ENCODE data around the gene CERS2. TPM values are rescaled to one million over a fixed set of nuclear protein-coding genes. Genes with fewer than 3 reads are reported as not detected.
A peak's percentile ranks its signal among the peaks of the same experiment; 100 is the strongest.

CERS2 gene
- total RNA-seq, 3 donors from 2014 or later (not counting 1 experiment from before 2014, with no cell fraction given), result 122 to 129 (median 127) TPM

DNA sequence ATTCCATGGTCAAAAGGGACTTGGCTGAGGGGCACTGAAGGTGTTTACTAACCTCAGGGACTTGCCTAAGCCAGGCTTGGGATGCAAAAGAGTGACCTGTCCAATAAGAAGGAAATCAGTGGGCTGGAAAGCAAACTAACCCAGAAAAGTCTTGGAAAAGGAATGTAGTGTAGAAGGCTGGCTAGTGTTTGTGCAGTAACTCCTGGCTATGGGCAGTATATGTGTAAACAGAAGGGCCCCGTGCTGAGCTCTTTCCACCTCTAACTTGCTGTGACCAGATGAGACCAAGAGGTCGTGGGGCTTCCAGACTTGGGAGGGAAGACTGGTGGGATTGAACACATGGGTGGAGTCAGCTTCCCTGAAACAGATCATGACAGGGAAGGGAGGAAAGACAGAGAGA, 28.0 kb upstream of the CERS2 start:
- Mint-ChIP-seq H3K9me3 (no peaks in the 10 kb centered on the region), H3K36me3 (no peaks in the 10 kb centered on the region), H3K27me3 (ENCODE audit: low read depth in 2 of 2) (no peaks in the 10 kb centered on the region), H3K4me1 (peaks cover 26 to 36% of the 10 kb centered on the region in 2 donors), H3K4me3 (no peak overlapping the region), H3K27ac (peak overlapping the region in 1 of 2 donors; percentile 69)
- ATAC-seq (no peak), DNase-seq (no peak)
- H3K27me3 ChIP-seq (ENCODE audit: control insufficient read depth, insufficient read depth, low read length), result no peaks in the 10 kb centered on the region
- TF ChIP-seq, protein P1, sequence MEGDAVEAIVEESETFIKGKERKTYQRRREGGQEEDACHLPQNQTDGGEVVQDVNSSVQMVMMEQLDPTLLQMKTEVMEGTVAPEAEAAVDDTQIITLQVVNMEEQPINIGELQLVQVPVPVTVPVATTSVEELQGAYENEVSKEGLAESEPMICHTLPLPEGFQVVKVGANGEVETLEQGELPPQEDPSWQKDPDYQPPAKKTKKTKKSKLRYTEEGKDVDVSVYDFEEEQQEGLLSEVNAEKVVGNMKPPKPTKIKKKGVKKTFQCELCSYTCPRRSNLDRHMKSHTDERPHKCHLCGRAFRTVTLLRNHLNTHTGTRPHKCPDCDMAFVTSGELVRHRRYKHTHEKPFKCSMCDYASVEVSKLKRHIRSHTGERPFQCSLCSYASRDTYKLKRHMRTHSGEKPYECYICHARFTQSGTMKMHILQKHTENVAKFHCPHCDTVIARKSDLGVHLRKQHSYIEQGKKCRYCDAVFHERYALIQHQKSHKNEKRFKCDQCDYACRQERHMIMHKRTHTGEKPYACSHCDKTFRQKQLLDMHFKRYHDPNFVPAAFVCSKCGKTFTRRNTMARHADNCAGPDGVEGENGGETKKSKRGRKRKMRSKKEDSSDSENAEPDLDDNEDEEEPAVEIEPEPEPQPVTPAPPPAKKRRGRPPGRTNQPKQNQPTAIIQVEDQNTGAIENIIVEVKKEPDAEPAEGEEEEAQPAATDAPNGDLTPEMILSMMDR (IDR thresholded peaks at IDR 0.05), result no peak
- H3K36me3 ChIP-seq (ENCODE audit: control insufficient read depth, insufficient read depth, low read length), result peaks cover 9% of the 10 kb centered on the region
- no peak overlapping the region for H3K27ac ChIP-seq (ENCODE audit: low read length)
- H3K4me1 ChIP-seq (ENCODE audit: control insufficient read depth, insufficient read depth, low read length), result peaks cover 49% of the 10 kb centered on the region
- 84% methylated on average over 2 of the region's 2 CpGs for WGBS (ENCODE audit: insufficient coverage)
- intact Hi-C loops (cut with micrococcal nuclease), result no loop called here
- H3K4me3 ChIP-seq (ENCODE audit: low read length), result no peak overlapping the region
- no peaks in the 10 kb centered on the region for H3K9me3 ChIP-seq (ENCODE audit: control insufficient read depth, insufficient read depth, low read length)

DNA sequence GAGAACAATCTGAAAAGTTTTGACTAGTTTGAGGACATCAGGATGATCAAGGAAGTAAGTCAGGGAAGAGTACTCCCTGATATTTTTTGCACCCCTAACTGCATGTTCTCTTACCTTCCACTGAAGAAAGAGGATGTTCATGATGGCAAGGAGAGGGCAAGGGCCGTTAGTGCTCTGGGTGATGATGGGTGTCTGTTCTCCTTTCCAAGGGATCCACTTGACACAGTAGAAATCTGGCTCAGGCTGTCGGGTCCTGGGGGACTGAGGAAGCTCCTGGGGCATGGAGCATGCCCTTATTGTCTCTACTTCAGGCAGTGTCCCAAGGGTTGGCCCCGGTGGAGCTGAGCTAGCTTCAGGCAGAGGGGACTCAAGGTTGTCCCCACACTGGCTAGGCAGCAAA, 27.4 kb upstream of the CERS2 start:
- 86% methylated on average over 3 of the region's 3 CpGs for WGBS (ENCODE audit: insufficient coverage)
- no peak overlapping the region for H3K4me3 ChIP-seq (ENCODE audit: low read length)
- no peaks in the 10 kb centered on the region for H3K9me3 ChIP-seq (ENCODE audit: control insufficient read depth, insufficient read depth, low read length)
- H3K27me3 ChIP-seq (ENCODE audit: control insufficient read depth, insufficient read depth, low read length), result no peaks in the 10 kb centered on the region
- no peak overlapping the region for H3K27ac Mint-ChIP-seq
- DNase-seq, result no peak
- H3K36me3 Mint-ChIP-seq, result no peaks in the 10 kb centered on the region
- ATAC-seq, result no peak
- H3K4me1 ChIP-seq (ENCODE audit: control insufficient read depth, insufficient read depth, low read length), result peaks cover 43% of the 10 kb centered on the region
- intact Hi-C loops (cut with micrococcal nuclease), result no loop called here
- TF ChIP-seq, protein P1 (IDR thresholded peaks at IDR 0.05), result no peak
- H3K27ac ChIP-seq (ENCODE audit: low read length), result no peak overlapping the region
- H3K9me3 Mint-ChIP-seq, result no peaks in the 10 kb centered on the region
- peaks cover 20 to 30% of the 10 kb centered on the region in 2 donors for H3K4me1 Mint-ChIP-seq
- H3K4me3 Mint-ChIP-seq, result no peak overlapping the region
- H3K27me3 Mint-ChIP-seq (ENCODE audit: low read depth in 2 of 2), result no peaks in the 10 kb centered on the region
- peaks cover 12% of the 10 kb centered on the region for H3K36me3 ChIP-seq (ENCODE audit: control insufficient read depth, insufficient read depth, low read length)

DNA sequence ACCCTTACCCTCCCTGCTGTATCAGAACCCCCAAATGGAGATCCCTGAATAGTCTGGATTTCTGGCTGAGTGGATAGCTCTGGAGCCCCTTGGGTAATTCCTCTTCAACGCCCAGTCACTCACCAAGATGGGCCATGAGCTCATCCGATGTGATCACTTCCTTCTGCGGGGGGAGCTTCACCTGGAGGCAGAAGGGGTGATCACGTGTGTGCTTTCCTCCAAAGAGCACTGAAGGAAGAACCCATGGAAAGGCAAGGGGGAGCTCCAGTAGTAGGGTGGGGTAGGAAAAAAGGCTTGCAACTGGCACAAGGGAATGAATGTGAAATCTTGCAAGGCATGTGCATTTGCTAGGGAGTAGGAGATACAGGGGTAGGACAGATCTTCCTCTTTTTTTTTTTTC, 27.0 kb upstream of the CERS2 start:
- H3K4me1 Mint-ChIP-seq, result peaks cover 16 to 26% of the 10 kb centered on the region in 2 donors
- peaks cover 39% of the 10 kb centered on the region for H3K4me1 ChIP-seq (ENCODE audit: control insufficient read depth, insufficient read depth, low read length)
- intact Hi-C loops (cut with micrococcal nuclease), result no loop called here

DNA sequence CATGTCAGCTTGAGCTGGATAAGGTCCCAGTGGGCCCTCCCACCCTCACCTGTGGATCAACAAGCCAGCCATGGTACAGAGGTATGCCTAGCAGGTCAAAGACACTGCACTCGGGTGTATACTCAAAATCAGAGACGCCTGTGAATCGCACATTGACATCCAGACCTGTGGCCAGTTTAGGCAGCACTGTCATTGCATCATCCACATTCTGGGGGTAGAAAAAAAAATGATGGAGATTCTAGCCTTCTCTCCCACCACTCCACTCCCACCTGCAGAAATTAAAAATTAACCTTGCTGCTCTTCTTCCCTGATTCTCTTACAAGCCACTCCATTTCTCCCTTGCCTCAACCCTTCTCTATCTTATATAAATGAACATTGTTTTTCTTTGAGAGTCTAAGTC, 25.8 kb upstream of the CERS2 start:
- intact Hi-C loops (cut with micrococcal nuclease), result no loop called here
- Histone ChIP-seq H3K27ac (ENCODE audit: low read length) (no peak overlapping the region), H3K4me3 (ENCODE audit: low read length) (no peak overlapping the region), H3K9me3 (ENCODE audit: control insufficient read depth, insufficient read depth, low read length) (no peaks in the 10 kb centered on the region), H3K4me1 (ENCODE audit: control insufficient read depth, insufficient read depth, low read length) (peaks cover 31% of the 10 kb centered on the region), H3K36me3 (ENCODE audit: control insufficient read depth, insufficient read depth, low read length) (peaks cover 12% of the 10 kb centered on the region), H3K27me3 (ENCODE audit: control insufficient read depth, insufficient read depth, low read length) (no peaks in the 10 kb centered on the region)
- Mint-ChIP-seq H3K27me3 (ENCODE audit: low read depth in 2 of 2) (no peaks in the 10 kb centered on the region), H3K4me3 (no peak overlapping the region), H3K4me1 (peaks cover 10 to 19% of the 10 kb centered on the region in 2 donors), H3K27ac (no peak overlapping the region), H3K36me3 (no peaks in the 10 kb centered on the region), H3K9me3 (no peaks in the 10 kb centered on the region)
- DNase-seq (no peak), ATAC-seq (no peak)
- 97% methylated on average over 3 of the region's 3 CpGs for WGBS (ENCODE audit: insufficient coverage)
- TF ChIP-seq, protein P1 (IDR thresholded peaks at IDR 0.05), result no peak

More for the DNA sequence above, 27.0 kb upstream of the CERS2 start:
- no peaks in the 10 kb centered on the region for H3K9me3 ChIP-seq (ENCODE audit: control insufficient read depth, insufficient read depth, low read length)
- no peaks in the 10 kb centered on the region for H3K27me3 ChIP-seq (ENCODE audit: control insufficient read depth, insufficient read depth, low read length)
- no peak overlapping the region for H3K4me3 ChIP-seq (ENCODE audit: low read length)
- peak in 1 of 3 donors; percentile 37 for ATAC-seq
- no peak overlapping the region for H3K27ac ChIP-seq (ENCODE audit: low read length)
- DNase-seq, result no peak
- WGBS (ENCODE audit: insufficient coverage), result 92% methylated on average over 4 of the region's 4 CpGs
- TF ChIP-seq, protein P1 (IDR thresholded peaks at IDR 0.05), result no peak
- H3K4me3 Mint-ChIP-seq, result no peak overlapping the region
- no peaks in the 10 kb centered on the region for H3K27me3 Mint-ChIP-seq (ENCODE audit: low read depth in 2 of 2)
- no peak overlapping the region for H3K27ac Mint-ChIP-seq
- H3K36me3 ChIP-seq (ENCODE audit: control insufficient read depth, insufficient read depth, low read length), result peaks cover 12% of the 10 kb centered on the region
- no peaks in the 10 kb centered on the region for H3K9me3 Mint-ChIP-seq
- H3K36me3 Mint-ChIP-seq, result no peaks in the 10 kb centered on the region

Data from natural killer cell (primary cell).